Measurements from ENCODE around the gene AP3B1.

AP3B1 gene

DNA sequence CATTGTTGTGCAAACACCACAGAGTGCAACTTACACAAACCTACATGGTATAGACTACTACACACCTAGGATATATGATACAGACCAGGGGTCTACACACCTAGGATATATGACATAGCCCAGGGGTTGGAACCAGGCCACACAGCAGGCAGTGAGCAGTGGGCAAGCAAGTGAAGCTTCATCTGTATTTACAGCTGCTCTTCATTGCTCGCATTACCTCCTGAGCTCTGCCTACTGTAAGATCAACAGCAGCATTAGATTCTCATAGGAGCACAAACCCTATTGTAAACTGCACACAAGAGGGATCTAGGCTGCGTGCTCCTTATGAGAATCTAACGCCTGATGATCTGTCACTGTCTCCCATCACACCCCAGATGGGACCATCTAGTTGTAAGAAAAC, 56.6 kb downstream of the AP3B1 start:
- H3K4me3 ChIP-seq (replicated peaks; ENCODE audit: insufficient read depth, low read length), result no peak overlapping the region
- TF ChIP-seq, protein P1, sequence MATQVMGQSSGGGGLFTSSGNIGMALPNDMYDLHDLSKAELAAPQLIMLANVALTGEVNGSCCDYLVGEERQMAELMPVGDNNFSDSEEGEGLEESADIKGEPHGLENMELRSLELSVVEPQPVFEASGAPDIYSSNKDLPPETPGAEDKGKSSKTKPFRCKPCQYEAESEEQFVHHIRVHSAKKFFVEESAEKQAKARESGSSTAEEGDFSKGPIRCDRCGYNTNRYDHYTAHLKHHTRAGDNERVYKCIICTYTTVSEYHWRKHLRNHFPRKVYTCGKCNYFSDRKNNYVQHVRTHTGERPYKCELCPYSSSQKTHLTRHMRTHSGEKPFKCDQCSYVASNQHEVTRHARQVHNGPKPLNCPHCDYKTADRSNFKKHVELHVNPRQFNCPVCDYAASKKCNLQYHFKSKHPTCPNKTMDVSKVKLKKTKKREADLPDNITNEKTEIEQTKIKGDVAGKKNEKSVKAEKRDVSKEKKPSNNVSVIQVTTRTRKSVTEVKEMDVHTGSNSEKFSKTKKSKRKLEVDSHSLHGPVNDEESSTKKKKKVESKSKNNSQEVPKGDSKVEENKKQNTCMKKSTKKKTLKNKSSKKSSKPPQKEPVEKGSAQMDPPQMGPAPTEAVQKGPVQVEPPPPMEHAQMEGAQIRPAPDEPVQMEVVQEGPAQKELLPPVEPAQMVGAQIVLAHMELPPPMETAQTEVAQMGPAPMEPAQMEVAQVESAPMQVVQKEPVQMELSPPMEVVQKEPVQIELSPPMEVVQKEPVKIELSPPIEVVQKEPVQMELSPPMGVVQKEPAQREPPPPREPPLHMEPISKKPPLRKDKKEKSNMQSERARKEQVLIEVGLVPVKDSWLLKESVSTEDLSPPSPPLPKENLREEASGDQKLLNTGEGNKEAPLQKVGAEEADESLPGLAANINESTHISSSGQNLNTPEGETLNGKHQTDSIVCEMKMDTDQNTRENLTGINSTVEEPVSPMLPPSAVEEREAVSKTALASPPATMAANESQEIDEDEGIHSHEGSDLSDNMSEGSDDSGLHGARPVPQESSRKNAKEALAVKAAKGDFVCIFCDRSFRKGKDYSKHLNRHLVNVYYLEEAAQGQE (IDR thresholded peaks at IDR 0.05; ENCODE audit: insufficient replicate concordance, low read depth), result no peak
- TF ChIP-seq SPI1 (IDR thresholded peaks at IDR 0.05; ENCODE audit: borderline replicate concordance, low read depth), result no peak
- no peak for TF ChIP-seq GABPA (IDR thresholded peaks at IDR 0.05; ENCODE audit: low read depth)
- TF ChIP-seq POLR2AphosphoS5 (IDR thresholded peaks at IDR 0.05; ENCODE audit: low read depth), result no peak
- TF ChIP-seq, protein P2, sequence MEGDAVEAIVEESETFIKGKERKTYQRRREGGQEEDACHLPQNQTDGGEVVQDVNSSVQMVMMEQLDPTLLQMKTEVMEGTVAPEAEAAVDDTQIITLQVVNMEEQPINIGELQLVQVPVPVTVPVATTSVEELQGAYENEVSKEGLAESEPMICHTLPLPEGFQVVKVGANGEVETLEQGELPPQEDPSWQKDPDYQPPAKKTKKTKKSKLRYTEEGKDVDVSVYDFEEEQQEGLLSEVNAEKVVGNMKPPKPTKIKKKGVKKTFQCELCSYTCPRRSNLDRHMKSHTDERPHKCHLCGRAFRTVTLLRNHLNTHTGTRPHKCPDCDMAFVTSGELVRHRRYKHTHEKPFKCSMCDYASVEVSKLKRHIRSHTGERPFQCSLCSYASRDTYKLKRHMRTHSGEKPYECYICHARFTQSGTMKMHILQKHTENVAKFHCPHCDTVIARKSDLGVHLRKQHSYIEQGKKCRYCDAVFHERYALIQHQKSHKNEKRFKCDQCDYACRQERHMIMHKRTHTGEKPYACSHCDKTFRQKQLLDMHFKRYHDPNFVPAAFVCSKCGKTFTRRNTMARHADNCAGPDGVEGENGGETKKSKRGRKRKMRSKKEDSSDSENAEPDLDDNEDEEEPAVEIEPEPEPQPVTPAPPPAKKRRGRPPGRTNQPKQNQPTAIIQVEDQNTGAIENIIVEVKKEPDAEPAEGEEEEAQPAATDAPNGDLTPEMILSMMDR (IDR thresholded peaks at IDR 0.05; ENCODE audit: insufficient read depth, low read length), result no peak
- no peak overlapping the region for H3K27ac ChIP-seq (replicated peaks)
- H3K27me3 ChIP-seq (ENCODE audit: insufficient read depth, poor library complexity, severe bottlenecking), result no peaks in the 10 kb centered on the region
- no peak for DNase-seq (ENCODE audit: low read depth in 1 of 2, low spot score in 1 of 2)

DNA sequence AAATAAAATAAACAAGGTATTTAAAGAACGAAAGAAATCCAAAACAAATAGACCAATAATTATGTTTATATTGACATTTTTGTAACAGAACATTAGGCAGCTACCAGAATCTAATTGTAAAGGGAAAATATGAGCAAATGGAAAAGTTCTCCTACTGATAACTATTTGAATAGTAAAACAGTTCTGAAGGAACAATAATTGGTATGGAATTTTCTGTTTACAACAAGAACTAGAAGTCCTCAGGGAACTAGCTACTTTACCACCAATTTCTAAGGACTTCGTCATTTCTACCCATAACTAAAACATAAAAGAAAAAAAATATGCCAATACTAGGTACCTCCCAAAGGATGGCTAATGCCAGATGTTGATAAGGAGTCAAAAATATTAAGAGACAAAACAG, 58.5 kb downstream of the AP3B1 start:
- no peak for DNase-seq (ENCODE audit: low read depth in 1 of 2, low spot score in 1 of 2)
- Histone ChIP-seq H3K27me3 (ENCODE audit: insufficient read depth, poor library complexity, severe bottlenecking) (no peaks in the 10 kb centered on the region), H3K27ac (replicated peaks) (no peak overlapping the region), H3K4me3 (replicated peaks; ENCODE audit: insufficient read depth, low read length) (no peak overlapping the region)
- TF ChIP-seq, protein P2 (IDR thresholded peaks at IDR 0.05; ENCODE audit: insufficient read depth, low read length), result no peak
- TF ChIP-seq GABPA (IDR thresholded peaks at IDR 0.05; ENCODE audit: low read depth), result no peak
- no peak for TF ChIP-seq SPI1 (IDR thresholded peaks at IDR 0.05; ENCODE audit: borderline replicate concordance, low read depth)
- TF ChIP-seq, protein P1 (IDR thresholded peaks at IDR 0.05; ENCODE audit: insufficient replicate concordance, low read depth), result no peak
- no peak for TF ChIP-seq POLR2AphosphoS5 (IDR thresholded peaks at IDR 0.05; ENCODE audit: low read depth)

DNA sequence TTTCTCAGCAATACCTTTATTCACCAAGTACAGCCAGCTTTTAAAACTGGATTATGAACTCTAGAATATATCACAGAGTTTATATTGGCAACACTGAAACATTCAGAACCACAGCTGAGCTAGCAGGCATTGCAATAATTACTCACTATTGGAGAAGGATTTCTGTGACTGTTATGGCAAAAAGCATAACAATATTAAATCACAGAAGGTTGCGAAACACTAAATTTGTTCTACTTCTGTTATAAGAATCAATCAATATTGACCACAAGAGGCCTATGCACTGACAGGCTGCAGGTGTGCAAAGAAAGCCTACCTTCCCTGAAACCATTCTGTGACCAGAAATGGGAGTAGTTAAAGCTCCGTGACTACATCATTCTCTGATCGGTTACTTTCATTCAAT, 59.2 kb downstream of the AP3B1 start:
- TF ChIP-seq, protein P1 (IDR thresholded peaks at IDR 0.05; ENCODE audit: insufficient replicate concordance, low read depth), result no peak
- no peak for TF ChIP-seq SPI1 (IDR thresholded peaks at IDR 0.05; ENCODE audit: borderline replicate concordance, low read depth)
- TF ChIP-seq, protein P2 (IDR thresholded peaks at IDR 0.05; ENCODE audit: insufficient read depth, low read length), result no peak
- TF ChIP-seq GABPA (IDR thresholded peaks at IDR 0.05; ENCODE audit: low read depth), result no peak
- no peak for TF ChIP-seq POLR2AphosphoS5 (IDR thresholded peaks at IDR 0.05; ENCODE audit: low read depth)
- Histone ChIP-seq H3K27me3 (ENCODE audit: insufficient read depth, poor library complexity, severe bottlenecking) (no peaks in the 10 kb centered on the region), H3K27ac (replicated peaks) (no peak overlapping the region), H3K4me3 (replicated peaks; ENCODE audit: insufficient read depth, low read length) (no peak overlapping the region)
- DNase-seq (ENCODE audit: low read depth in 1 of 2, low spot score in 1 of 2), result no peak
